Karpas-422 (cell line): ENCODE results near the gene DNAJA3. TPM values are rescaled to one million over a fixed set of nuclear protein-coding genes. Genes with fewer than 3 reads are reported as not detected.

Experiments used
- DNase-seq: peaks from one replicate; pipeline ENCODE4 v3.0.0-alpha.2; 2015
- H2AFZ ChIP-seq: fragments of 200-600 bp; sonication (generic); 2 replicates; pipeline ENCODE4 v1.6.1; 2014; ENCODE audit warnings: antibody characterized with exemption, low read length, mixed read lengths
- H3K27ac ChIP-seq: fragments of 200-600 bp; sonication (generic); 2 replicates; pipeline ENCODE4 v1.5.1; 2014; ENCODE audit warnings: mild to moderate bottlenecking, low read length, moderate library complexity
- H3K27me3 ChIP-seq: fragments of 200-600 bp; sonication (generic); 2 replicates; pipeline ENCODE4 v1.6.1; 2014; ENCODE audit warnings: low read length, mixed read lengths
- H3K36me3 ChIP-seq: fragments of 200-600 bp; sonication (generic); 2 replicates; pipeline ENCODE4 v1.6.1; 2014; ENCODE audit warnings: low read length, mixed read lengths; ENCODE audit not compliant: insufficient read depth
- H3K4me1 ChIP-seq: fragments of 200-600 bp; sonication (generic); 2 replicates; pipeline ENCODE4 v1.6.1; 2014; ENCODE audit warnings: mild to moderate bottlenecking, low read length, mixed read lengths
- H3K4me2 ChIP-seq: fragments of 200-600 bp; sonication (generic); 2 replicates; pipeline ENCODE4 v1.6.1; 2014; ENCODE audit warnings: low read length, low read depth, mild to moderate bottlenecking; ENCODE audit not compliant: poor library complexity, severe bottlenecking
- H3K4me3 ChIP-seq: fragments of 200-600 bp; sonication (generic); 2 replicates; pipeline ENCODE4 v1.5.1; 2014; ENCODE audit warnings: mild to moderate bottlenecking, antibody characterized with exemption, low read length, mixed read lengths
- H3K79me2 ChIP-seq: fragments of 200-600 bp; sonication (generic); 2 replicates; pipeline ENCODE4 v1.6.1; 2014; ENCODE audit warnings: mild to moderate bottlenecking, low read length, mixed read lengths
- H3K9ac ChIP-seq: fragments of 200-600 bp; sonication (generic); 2 replicates; pipeline ENCODE4 v1.6.0; 2014; ENCODE audit warnings: low read length
- H3K9me2 ChIP-seq: fragments of 200-600 bp; sonication (generic), shearing (Covaris generic); replicated peaks from 2 replicates; pipeline ENCODE4 v1.6.0; 2014; ENCODE audit warnings: mild to moderate bottlenecking, low read length, moderate library complexity; ENCODE audit not compliant: insufficient read depth
- H3K9me3 ChIP-seq: fragments of 300-700, 200-600 bp; sonication (generic); 2 replicates; pipeline ENCODE4 v1.6.1; 2014; ENCODE audit warnings: low read length, mixed read lengths
- H4K20me1 ChIP-seq: fragments of 200-600 bp; sonication (generic); 2 replicates; pipeline ENCODE4 v1.6.1; 2014; ENCODE audit warnings: mild to moderate bottlenecking, antibody characterized with exemption, low read length, low read depth; ENCODE audit not compliant: insufficient read depth
- total RNA-seq: library from RNA; depleted of rRNA; stranded (reverse); fragments of >200 nt; shearing (Covaris generic); gene quantifications from 2 replicates; pipeline ENCODE4 v1.2.3, GENCODE V29; 2014; ENCODE audit warnings: low replicate concordance

The DNAJA3 gene
- total RNA-seq, 1 experiment from 2014 or later, result 56.5 TPM

DNA sequence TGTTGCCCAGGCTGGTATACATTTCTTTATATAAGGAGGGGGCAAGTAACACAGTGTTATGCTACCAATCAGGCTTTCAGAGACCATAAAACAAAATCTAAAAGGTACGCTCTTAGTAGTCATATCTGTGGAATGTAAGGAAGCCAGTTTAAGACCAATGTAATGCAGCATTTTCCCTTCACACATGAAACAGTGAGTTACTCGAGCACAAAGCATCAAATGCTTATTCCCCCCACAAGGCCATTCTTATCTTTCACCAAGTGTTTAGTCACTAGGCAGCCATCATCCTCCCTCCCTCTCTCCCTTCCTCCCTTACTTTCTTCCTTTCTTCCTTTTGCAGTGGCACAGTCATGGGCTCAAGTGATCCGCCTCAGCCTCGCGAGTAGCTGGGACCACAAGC lies 63.4 kb downstream of the DNAJA3 start:
- Histone ChIP-seq H2AFZ (no peak overlapping the region), H4K20me1 (peaks cover 4% of the 10 kb centered on the region; the same call in 1 of the 2 replicates), H3K4me1 (no peaks in the 10 kb centered on the region), H3K9ac (no peak overlapping the region), H3K27ac (no peak overlapping the region), H3K9me2 (no peaks in the 10 kb centered on the region), H3K27me3 (no peaks in the 10 kb centered on the region), H3K4me2 (no peak overlapping the region), H3K4me3 (no peak overlapping the region), H3K36me3 (peaks cover 4% of the 10 kb centered on the region; the same call in 1 of the 2 replicates), H3K79me2 (peaks cover 75% of the 10 kb centered on the region), H3K9me3 (no peaks in the 10 kb centered on the region)
- DNase-seq, result no peak

DNA sequence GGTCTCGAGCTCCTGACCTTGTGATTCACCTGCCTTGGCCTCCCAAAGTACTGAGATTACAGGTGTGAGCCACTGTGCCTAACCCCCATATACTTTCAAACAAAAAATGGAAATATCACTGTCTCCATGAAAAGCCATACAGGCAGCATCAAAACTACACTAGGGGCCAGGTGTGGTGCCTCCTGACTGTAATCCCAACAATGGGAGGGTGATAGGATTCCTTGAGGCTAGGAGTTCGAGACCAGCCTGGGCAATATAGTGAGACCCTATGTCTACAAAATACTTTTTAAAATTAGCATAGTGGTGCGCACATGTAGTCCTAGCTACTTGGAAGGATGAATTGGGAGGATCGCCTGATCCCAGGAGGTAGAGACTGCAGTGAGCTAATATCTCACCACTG lies 66.2 kb downstream of the DNAJA3 start:
- Histone ChIP-seq H3K4me3 (no peak overlapping the region), H3K9me3 (no peaks in the 10 kb centered on the region), H2AFZ (no peak overlapping the region), H3K27ac (no peak overlapping the region), H3K4me2 (no peak overlapping the region), H3K36me3 (no peaks in the 10 kb centered on the region), H3K79me2 (peaks cover 88% of the 10 kb centered on the region), H3K27me3 (no peaks in the 10 kb centered on the region), H4K20me1 (peaks cover 11% of the 10 kb centered on the region; the same call in 1 of the 2 replicates), H3K9me2 (no peaks in the 10 kb centered on the region), H3K4me1 (no peaks in the 10 kb centered on the region), H3K9ac (no peak overlapping the region)
- no peak for DNase-seq

DNA sequence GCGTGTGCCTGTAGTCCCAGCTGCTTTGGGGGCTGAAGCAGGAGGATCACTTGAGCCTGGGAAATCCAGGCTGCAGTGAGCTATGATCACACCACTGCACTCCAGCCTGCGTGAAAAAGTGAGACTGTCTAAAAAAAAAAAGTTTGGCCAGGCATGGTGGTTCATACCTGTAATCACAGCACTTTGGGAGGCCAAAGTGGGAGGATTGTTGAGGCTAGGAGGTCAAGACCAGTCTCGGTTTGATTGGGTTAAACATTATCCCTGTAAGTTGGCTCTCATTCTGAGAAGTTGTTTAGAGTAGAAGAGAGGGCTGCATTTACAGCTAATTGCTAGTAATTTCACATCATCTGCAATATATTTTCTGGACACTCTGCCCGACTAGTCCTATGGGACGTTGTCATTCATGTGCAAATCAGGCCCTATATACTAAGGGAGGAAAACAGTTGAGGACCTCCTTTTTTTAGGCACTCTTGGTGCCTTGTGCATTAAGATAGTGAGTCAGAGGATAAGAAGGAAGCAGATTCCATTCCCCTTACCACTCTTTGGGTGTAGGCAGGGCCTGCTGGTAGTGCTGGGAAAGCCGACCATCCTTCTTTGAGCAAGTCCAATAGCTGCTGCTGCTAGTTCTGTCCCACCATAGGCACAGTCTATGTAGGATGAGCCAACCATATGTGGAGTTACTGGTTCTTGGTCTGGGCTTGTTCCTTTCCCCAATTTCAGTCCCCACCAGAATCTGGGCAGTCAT lies 69.2 kb downstream of the DNAJA3 start:
- no peaks in the 10 kb centered on the region for H3K36me3 ChIP-seq
- peaks cover 11% of the 10 kb centered on the region; the same call in 1 of the 2 replicates for H4K20me1 ChIP-seq
- no peak overlapping the region for H3K27ac ChIP-seq
- H3K27me3 ChIP-seq, result no peaks in the 10 kb centered on the region
- H3K9me2 ChIP-seq, result no peaks in the 10 kb centered on the region
- H3K79me2 ChIP-seq, result peaks cover 95% of the 10 kb centered on the region
- DNase-seq, result no peak
- no peaks in the 10 kb centered on the region for H3K4me1 ChIP-seq
- H3K9me3 ChIP-seq, result no peaks in the 10 kb centered on the region
- H3K4me2 ChIP-seq, result no peak overlapping the region
- H3K4me3 ChIP-seq, result no peak overlapping the region
- no peak overlapping the region for H3K9ac ChIP-seq
- no peak overlapping the region for H2AFZ ChIP-seq

DNA sequence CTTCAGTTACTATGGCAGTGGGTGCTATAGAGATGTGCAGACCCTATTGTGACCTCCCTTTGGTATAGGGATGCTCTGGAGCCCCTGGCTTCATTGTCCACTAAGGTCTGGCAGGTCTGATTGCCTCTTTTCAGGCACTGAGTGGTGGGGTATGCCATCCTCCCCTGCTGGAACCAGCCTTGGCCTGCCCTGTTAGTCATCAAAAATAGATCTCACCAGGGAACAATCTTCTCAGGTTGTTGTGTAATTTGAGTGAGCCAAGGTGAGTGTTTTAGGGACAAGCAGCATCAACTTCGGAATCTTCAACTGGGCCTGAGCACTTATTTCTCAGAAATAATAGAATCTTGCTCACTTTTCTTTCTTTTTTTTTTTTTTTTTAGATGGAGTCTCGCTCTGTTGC lies 70.1 kb downstream of the DNAJA3 start:
- no peak overlapping the region for H3K4me3 ChIP-seq
- no peak overlapping the region for H3K4me2 ChIP-seq
- H3K79me2 ChIP-seq, result peaks cover 95% of the 10 kb centered on the region
- no peaks in the 10 kb centered on the region for H3K9me3 ChIP-seq
- no peaks in the 10 kb centered on the region for H3K27me3 ChIP-seq
- H4K20me1 ChIP-seq, result peaks cover 11% of the 10 kb centered on the region; the same call in 1 of the 2 replicates
- H3K36me3 ChIP-seq, result no peaks in the 10 kb centered on the region
- H3K9ac ChIP-seq, result no peak overlapping the region
- DNase-seq, result no peak
- no peak overlapping the region for H3K27ac ChIP-seq
- no peak overlapping the region for H2AFZ ChIP-seq
- no peaks in the 10 kb centered on the region for H3K4me1 ChIP-seq
- H3K9me2 ChIP-seq, result no peaks in the 10 kb centered on the region

DNA sequence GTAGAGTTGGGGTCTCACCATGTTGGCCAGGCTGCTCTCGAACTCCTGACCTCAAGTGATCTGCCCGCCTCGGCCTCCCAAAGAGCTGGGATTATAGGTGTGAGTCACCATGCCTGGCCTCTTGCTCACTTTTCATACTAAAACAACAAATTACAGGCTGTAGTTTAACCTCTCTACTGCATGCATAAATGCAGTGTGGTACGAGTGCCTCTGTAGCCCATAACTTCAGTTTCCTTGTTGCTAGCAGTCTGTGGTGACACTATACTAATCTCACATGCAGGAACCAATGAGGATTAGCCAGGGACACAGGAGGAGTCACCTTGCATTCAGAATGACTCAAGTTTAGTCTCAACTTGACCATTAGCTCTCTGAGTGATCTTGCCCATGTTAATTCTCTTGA lies 70.6 kb downstream of the DNAJA3 start:
- no peak overlapping the region for H3K4me2 ChIP-seq
- no peaks in the 10 kb centered on the region for H3K9me3 ChIP-seq
- no peaks in the 10 kb centered on the region for H3K36me3 ChIP-seq
- H3K79me2 ChIP-seq, result peaks cover 95% of the 10 kb centered on the region
- no peak for DNase-seq
- no peaks in the 10 kb centered on the region for H3K27me3 ChIP-seq
- H3K27ac ChIP-seq, result no peak overlapping the region
- no peak overlapping the region for H2AFZ ChIP-seq
- H3K9ac ChIP-seq, result no peak overlapping the region
- peaks cover 11% of the 10 kb centered on the region; the same call in 1 of the 2 replicates for H4K20me1 ChIP-seq
- H3K9me2 ChIP-seq, result no peaks in the 10 kb centered on the region
- no peaks in the 10 kb centered on the region for H3K4me1 ChIP-seq
- H3K4me3 ChIP-seq, result no peak overlapping the region

DNA sequence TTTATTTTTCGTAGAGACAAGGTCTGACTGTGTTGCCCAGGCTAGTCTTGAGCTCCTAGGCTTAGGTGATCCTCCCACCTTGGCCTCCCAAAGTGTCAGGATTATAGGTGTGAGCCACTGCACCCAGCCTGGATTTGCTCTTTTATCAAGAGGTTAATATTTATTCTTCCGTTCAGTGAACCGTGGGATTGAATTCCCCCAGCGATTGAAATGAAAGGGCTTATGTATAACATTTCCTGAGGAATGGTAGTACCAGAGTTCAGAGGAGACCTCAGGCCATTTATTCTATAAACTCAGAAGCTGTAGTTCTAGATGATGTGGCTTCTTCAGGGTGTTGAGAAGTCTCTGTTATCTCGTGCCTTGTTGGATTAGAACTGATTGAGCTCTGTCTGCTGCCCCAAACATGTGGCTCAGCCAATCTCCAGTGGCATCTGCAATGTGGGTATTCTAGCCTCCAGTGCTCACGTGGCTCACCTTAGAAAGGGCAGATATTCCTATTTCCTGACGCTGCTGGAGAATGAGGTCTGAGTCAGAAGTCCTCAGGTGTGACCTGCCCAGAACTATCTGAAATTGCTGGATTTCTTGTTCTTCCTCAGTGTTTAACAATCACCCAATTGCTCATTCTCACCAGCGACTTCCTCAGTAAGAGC lies 73.0 kb downstream of the DNAJA3 start:
- Histone ChIP-seq H3K27ac (no peak overlapping the region), H2AFZ (no peak overlapping the region), H3K36me3 (no peaks in the 10 kb centered on the region), H3K27me3 (no peaks in the 10 kb centered on the region), H4K20me1 (0 out of 2 replicates have a peak, but pooled peaks cover 7% of the 10 kb centered on the region), H3K9ac (no peak overlapping the region), H3K4me1 (peaks cover 6% of the 10 kb centered on the region; the same call in 1 of the 2 replicates), H3K4me2 (no peak overlapping the region), H3K9me3 (no peaks in the 10 kb centered on the region), H3K79me2 (peaks cover 88% of the 10 kb centered on the region), H3K9me2 (no peaks in the 10 kb centered on the region), H3K4me3 (no peak overlapping the region)
- no peak for DNase-seq

DNA sequence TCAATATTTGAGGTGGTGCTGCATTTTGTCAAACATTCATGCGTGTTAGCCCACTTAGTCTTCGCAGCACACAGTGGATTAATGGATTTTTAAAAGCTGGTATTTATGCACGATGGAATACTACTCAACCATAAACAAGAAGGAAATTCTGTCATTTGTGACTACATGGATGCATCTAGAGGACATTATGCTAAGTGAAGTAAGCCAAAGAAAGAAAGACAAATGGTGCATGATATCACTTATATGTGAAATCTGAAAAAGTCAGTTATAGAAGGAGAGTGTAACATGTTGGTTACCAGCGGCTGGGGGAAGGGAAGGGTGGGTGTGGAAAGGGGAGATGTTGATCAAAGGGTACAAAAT lies 73.5 kb downstream of the DNAJA3 start:
- DNase-seq, result no peak
- no peaks in the 10 kb centered on the region for H3K9me3 ChIP-seq
- H3K4me1 ChIP-seq, result peaks cover 10% of the 10 kb centered on the region; the same call in 1 of the 2 replicates
- no peak overlapping the region for H3K9ac ChIP-seq
- H3K4me3 ChIP-seq, result no peak overlapping the region
- H3K36me3 ChIP-seq, result no peaks in the 10 kb centered on the region
- H3K9me2 ChIP-seq, result no peaks in the 10 kb centered on the region
- H3K27ac ChIP-seq, result no peak overlapping the region
- H3K27me3 ChIP-seq, result no peaks in the 10 kb centered on the region
- no peak overlapping the region for H2AFZ ChIP-seq
- H3K4me2 ChIP-seq, result no peak overlapping the region
- H4K20me1 ChIP-seq, result 0 out of 2 replicates have a peak, but pooled peaks cover 6% of the 10 kb centered on the region
- peaks cover 89% of the 10 kb centered on the region for H3K79me2 ChIP-seq

DNA sequence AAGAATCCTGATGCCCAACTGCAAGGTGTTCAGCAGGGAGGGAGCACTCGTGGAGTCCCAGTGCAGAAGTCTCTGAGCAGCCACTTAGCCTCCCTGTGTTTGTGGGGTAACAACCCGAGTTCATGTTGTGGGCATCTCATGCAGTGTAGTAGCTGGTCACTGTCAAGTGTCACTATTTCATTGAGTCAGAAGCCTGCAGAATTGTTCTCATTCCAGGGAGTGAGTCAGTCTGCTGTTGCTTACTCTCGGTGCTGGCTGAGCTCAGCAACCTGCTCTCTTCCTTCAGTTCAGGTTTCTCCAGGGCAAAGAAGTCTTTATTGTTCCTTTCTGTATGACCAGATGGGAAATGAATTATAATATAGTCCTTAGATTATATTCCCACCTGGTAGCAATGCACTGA lies 74.6 kb downstream of the DNAJA3 start:
- H4K20me1 ChIP-seq, result no peaks in the 10 kb centered on the region
- H3K27me3 ChIP-seq, result no peaks in the 10 kb centered on the region
- peaks cover 82% of the 10 kb centered on the region for H3K79me2 ChIP-seq
- H3K9ac ChIP-seq, result no peak overlapping the region
- H3K4me2 ChIP-seq, result no peak overlapping the region
- no peaks in the 10 kb centered on the region for H3K9me2 ChIP-seq
- H3K4me1 ChIP-seq, result peaks cover 17% of the 10 kb centered on the region
- H3K9me3 ChIP-seq, result no peaks in the 10 kb centered on the region
- no peaks in the 10 kb centered on the region for H3K36me3 ChIP-seq
- no peak overlapping the region for H3K4me3 ChIP-seq
- no peak overlapping the region for H3K27ac ChIP-seq
- DNase-seq, result no peak
- no peak overlapping the region for H2AFZ ChIP-seq
